ENCODE results near the gene SERPINE2.

GRCh38 chr2:223995569-223995968 lies 43.5 kb downstream of the SERPINE2 start:
- TF ChIP-seq CTCF (conservative IDR thresholded peaks at IDR 0.05) (no peak), ZFX (IDR thresholded peaks at IDR 0.05) (no peak)
